ENCODE results near the gene KRT33B.
"Not testable (repeated sequence)": the region's sequence is repeated elsewhere in the genome, so short reads cannot be mapped to it uniquely, and the experiment has no call there.

The KRT33B gene

GRCh38 chr17:41396996-41397660 lies 27.5 kb upstream of the KRT33B start, which contains the start of gene KRT31:
TSS of gene KRT31 (minus strand) at chr17:41397608. CDS start at chr17:41397539, 69 bp downstream.
- H3K4me1 Mint-ChIP-seq: no peaks in the 10 kb centered on the region
- peaks cover 57% of the 10 kb centered on the region for H3K27me3 Mint-ChIP-seq
- no peaks in the 10 kb centered on the region for H3K36me3 Mint-ChIP-seq
- H3K27ac Mint-ChIP-seq: no peak within 1 kb of the TSS
- no peak within 1 kb of the TSS for H3K4me3 Mint-ChIP-seq
- ATAC-seq: no peak
- no peaks in the 10 kb centered on the region for H3K9me3 Mint-ChIP-seq

DNA sequence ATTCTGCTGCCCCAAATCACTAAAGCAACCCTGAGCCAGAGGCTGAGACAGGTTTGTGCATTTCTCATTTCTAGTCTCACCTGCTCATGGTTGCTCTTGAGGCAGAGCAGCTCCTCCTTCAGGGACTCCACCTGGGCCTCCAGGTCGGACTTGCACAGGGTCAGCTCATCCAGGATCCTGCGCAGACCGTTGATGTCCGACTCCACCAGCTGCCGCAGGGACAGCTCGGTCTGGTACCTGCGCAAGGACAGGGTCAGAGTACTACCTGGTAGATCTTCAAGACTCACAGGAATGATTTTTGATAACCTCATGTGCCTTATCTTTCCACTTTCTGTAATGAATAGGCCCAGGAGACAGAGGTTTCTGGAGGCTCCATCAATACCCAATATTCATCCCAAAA lies 26.7 kb upstream of the KRT33B start:
- H3K27me3 Mint-ChIP-seq: peaks cover 60% of the 10 kb centered on the region
- H3K4me1 Mint-ChIP-seq: no peaks in the 10 kb centered on the region
- ATAC-seq: no peak
- H3K9me3 Mint-ChIP-seq: no peaks in the 10 kb centered on the region
- no peaks in the 10 kb centered on the region for H3K36me3 Mint-ChIP-seq
- H3K27ac Mint-ChIP-seq: no peak overlapping the region
- H3K4me3 Mint-ChIP-seq: no peak overlapping the region

DNA sequence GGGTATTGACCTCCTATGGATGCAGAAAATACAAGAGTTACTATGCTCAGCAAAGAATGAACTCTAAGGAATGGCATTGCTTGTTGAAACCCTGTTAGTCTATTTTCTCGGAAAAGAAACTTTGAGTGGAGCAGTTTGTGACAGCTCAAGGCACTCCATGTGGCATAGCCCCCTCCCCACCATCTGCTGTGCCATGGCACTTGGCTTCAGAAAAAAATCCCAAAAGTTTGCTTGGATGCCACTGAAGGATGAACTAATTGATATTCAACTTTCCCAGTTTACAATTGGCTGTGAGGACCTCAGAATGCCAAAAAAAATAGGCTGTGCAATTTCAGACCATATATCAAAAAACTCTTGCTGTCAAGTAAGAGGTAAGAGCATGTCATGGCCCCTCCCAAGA lies 26.0 kb upstream of the KRT33B start:
- ATAC-seq: no peak
- peaks cover 55% of the 10 kb centered on the region for H3K27me3 Mint-ChIP-seq
- no peak overlapping the region for H3K4me3 Mint-ChIP-seq
- H3K27ac Mint-ChIP-seq: no peak overlapping the region
- no peaks in the 10 kb centered on the region for H3K36me3 Mint-ChIP-seq
- no peaks in the 10 kb centered on the region for H3K9me3 Mint-ChIP-seq
- no peaks in the 10 kb centered on the region for H3K4me1 Mint-ChIP-seq

- ATAC-seq, H3K36me3 Mint-ChIP-seq, H3K9me3 Mint-ChIP-seq, H3K4me3 Mint-ChIP-seq, H3K4me1 Mint-ChIP-seq, H3K27ac Mint-ChIP-seq: not testable (repeated sequence)
- H3K27me3 Mint-ChIP-seq: peaks cover 55% of the 10 kb centered on the region
Measured at GRCh38 chr17:41395044-41395443, 25.4 kb upstream of the KRT33B start.

DNA sequence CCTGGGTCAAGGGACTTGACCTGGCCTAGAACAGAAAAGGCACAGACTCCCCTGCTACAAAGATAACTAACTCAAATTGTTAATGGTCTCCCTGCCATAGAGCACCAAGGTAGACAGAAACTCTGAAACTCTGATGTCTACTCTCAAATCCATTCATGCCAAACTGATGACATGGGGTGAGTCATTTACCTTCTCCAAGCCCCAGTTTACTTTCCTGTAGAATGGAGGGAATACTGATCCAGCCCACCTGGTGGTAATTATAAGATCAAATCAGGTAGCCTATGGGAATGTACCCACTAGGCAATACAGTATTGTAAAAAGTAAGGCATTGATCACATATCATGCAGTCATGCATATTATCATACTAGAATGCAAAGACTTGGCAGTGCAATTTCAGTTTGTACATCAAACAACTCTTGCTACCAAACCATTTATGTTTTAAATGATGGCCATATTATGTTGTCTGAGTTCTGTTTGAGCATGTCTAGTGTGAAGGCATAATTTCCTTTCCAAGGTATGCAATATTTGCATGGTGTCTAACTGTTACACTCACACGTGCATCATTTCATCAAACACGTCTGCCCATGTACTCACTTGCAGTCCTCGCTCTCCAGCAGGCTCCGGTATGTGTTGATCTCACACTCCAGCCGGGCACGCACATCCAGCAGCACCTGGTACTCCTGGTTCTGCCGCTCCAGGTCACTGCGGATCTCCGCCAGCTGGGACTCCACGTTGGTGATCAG lies 24.8 kb upstream of the KRT33B start:
- Mint-ChIP-seq H3K4me3 (no peak overlapping the region), H3K9me3 (no peaks in the 10 kb centered on the region), H3K36me3 (no peaks in the 10 kb centered on the region), H3K27me3 (peaks cover 55% of the 10 kb centered on the region), H3K4me1 (no peaks in the 10 kb centered on the region), H3K27ac (no peak overlapping the region)
- no peak for ATAC-seq

GRCh38 chr17:41393826-41394225 lies 24.2 kb upstream of the KRT33B start:
- H3K27me3 Mint-ChIP-seq: peaks cover 55% of the 10 kb centered on the region
- no peaks in the 10 kb centered on the region for H3K9me3 Mint-ChIP-seq
- no peak overlapping the region for H3K4me3 Mint-ChIP-seq
- no peak overlapping the region for H3K27ac Mint-ChIP-seq
- H3K4me1 Mint-ChIP-seq: no peaks in the 10 kb centered on the region
- no peak for ATAC-seq
- H3K36me3 Mint-ChIP-seq: no peaks in the 10 kb centered on the region

GRCh38 chr17:41393294-41393693 lies 23.7 kb upstream of the KRT33B start:
- H3K27ac Mint-ChIP-seq: no peak overlapping the region
- H3K36me3 Mint-ChIP-seq: no peaks in the 10 kb centered on the region
- no peak overlapping the region for H3K4me3 Mint-ChIP-seq
- no peaks in the 10 kb centered on the region for H3K4me1 Mint-ChIP-seq
- H3K27me3 Mint-ChIP-seq: peaks cover 54% of the 10 kb centered on the region
- no peaks in the 10 kb centered on the region for H3K9me3 Mint-ChIP-seq
- no peak for ATAC-seq

- H3K4me3 Mint-ChIP-seq: no peak overlapping the region
- no peaks in the 10 kb centered on the region for H3K4me1 Mint-ChIP-seq
- H3K27ac Mint-ChIP-seq: no peak overlapping the region
- H3K27me3 Mint-ChIP-seq: peaks cover 46% of the 10 kb centered on the region
- H3K36me3 Mint-ChIP-seq: no peaks in the 10 kb centered on the region
- ATAC-seq: no peak
- H3K9me3 Mint-ChIP-seq: peaks cover 2% of the 10 kb centered on the region
Measured at GRCh38 chr17:41392278-41392677, 22.7 kb upstream of the KRT33B start.

DNA sequence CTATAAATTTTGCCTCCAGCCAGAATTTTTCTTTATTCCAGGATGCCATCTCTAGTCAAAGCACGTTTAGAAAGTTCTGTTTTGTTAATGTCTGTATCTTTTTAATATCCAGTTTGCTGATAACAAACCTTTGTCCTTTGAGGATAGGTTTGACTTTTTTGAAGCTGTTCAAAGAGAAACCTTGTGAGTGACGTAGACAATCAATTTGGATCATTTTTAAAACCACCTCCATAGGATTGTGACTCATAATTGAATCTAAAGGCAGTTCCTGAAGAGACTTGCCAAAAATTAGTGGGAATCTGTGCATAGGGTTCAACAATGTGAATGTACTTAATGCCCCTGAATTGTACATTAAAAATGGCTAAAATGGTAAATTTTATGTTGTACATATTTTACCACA lies 21.9 kb upstream of the KRT33B start:
- no peaks in the 10 kb centered on the region for H3K4me1 Mint-ChIP-seq
- no peak for ATAC-seq
- H3K27me3 Mint-ChIP-seq: peaks cover 46% of the 10 kb centered on the region
- peaks cover 3% of the 10 kb centered on the region for H3K36me3 Mint-ChIP-seq
- no peak overlapping the region for H3K27ac Mint-ChIP-seq
- peaks cover 5% of the 10 kb centered on the region for H3K9me3 Mint-ChIP-seq
- H3K4me3 Mint-ChIP-seq: no peak overlapping the region

GRCh38 chr17:41390411-41390938 lies 20.9 kb upstream of the KRT33B start:
- H3K27me3 Mint-ChIP-seq: peaks cover 48% of the 10 kb centered on the region
- no peak overlapping the region for H3K4me3 Mint-ChIP-seq
- peaks cover 9% of the 10 kb centered on the region for H3K9me3 Mint-ChIP-seq
- peaks cover 6% of the 10 kb centered on the region for H3K36me3 Mint-ChIP-seq
- no peaks in the 10 kb centered on the region for H3K4me1 Mint-ChIP-seq
- no peak overlapping the region for H3K27ac Mint-ChIP-seq
- no peak for ATAC-seq

GRCh38 chr17:41387670-41388069 lies 18.1 kb upstream of the KRT33B start:
- no peak for ATAC-seq
- H3K9me3 Mint-ChIP-seq: peaks cover 12% of the 10 kb centered on the region
- H3K4me3 Mint-ChIP-seq: no peak overlapping the region
- H3K4me1 Mint-ChIP-seq: no peaks in the 10 kb centered on the region
- H3K27me3 Mint-ChIP-seq: peaks cover 56% of the 10 kb centered on the region
- H3K36me3 Mint-ChIP-seq: peaks cover 6% of the 10 kb centered on the region
- no peak overlapping the region for H3K27ac Mint-ChIP-seq

- H3K36me3 Mint-ChIP-seq: peaks cover 6% of the 10 kb centered on the region
Measured at GRCh38 chr17:41386227-41386626, 16.6 kb upstream of the KRT33B start.

GRCh38 chr17:41383690-41384089 lies 14.1 kb upstream of the KRT33B start:
- H3K27ac Mint-ChIP-seq: no peak overlapping the region
- peaks cover 12% of the 10 kb centered on the region for H3K9me3 Mint-ChIP-seq
- H3K4me3 Mint-ChIP-seq: no peak overlapping the region
- H3K27me3 Mint-ChIP-seq: peaks cover 46% of the 10 kb centered on the region
- H3K4me1 Mint-ChIP-seq: no peaks in the 10 kb centered on the region
- no peak for ATAC-seq
- peaks cover 6% of the 10 kb centered on the region for H3K36me3 Mint-ChIP-seq

More at GRCh38 chr17:41386227-41386626, 16.6 kb upstream of the KRT33B start:
- ATAC-seq: no peak
- Mint-ChIP-seq H3K9me3 (peaks cover 12% of the 10 kb centered on the region), H3K27me3 (peaks cover 54% of the 10 kb centered on the region), H3K27ac (no peak overlapping the region), H3K4me1 (no peaks in the 10 kb centered on the region), H3K4me3 (no peak overlapping the region)

- Mint-ChIP-seq H3K36me3 (peaks cover 6% of the 10 kb centered on the region), H3K27ac (no peak overlapping the region), H3K4me3 (no peak overlapping the region), H3K4me1 (no peaks in the 10 kb centered on the region), H3K9me3 (peaks cover 9% of the 10 kb centered on the region), H3K27me3 (peaks cover 46% of the 10 kb centered on the region)
- no peak for ATAC-seq
Measured at GRCh38 chr17:41382394-41382793, 12.8 kb upstream of the KRT33B start.

DNA sequence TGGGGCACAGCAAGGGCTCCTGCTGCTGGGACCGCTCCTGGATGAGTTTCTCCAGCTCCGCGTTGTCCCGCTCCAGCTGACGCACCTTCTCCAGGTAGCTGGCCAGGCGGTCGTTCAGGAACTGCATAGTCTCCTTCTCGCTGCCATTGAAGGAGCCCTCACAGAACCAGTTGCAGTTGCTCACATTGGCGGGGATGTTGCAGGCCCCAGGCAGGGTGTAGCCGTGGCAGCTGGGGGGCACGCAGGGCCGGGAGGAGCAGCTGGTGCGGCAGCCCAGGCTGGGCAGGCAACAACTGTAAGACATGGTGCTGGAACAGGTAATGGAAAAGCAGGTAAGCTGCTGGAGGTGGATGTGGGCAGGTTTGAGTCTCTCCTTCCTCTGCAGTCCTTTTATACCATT lies 12.3 kb upstream of the KRT33B start, which contains the start of gene KRT34:
Gene KRT34, minus strand, starts transcription at position 364 of the 400 bp plus-strand sequence. Its CDS starts 60 bp downstream, at position 304.
- not testable (repeated sequence) for H3K4me1 Mint-ChIP-seq

DNA sequence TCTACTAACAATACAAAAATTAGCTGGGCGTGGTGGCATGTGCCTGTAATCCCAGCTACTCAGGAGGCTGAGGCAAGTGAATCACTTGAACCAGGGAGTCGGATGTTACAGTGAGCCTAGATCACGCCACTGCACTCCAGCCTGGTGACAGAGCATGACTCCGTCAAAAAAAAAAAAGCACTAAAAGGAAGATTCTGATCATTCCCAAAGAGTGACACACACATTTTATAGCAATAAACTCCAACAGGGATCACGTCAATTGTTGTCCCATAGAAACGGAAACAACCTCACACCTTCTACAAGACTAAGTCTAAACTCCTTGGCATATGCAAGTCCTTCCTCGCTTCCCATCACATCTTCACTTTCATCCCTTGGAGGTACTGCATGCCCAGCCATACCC lies 10.5 kb upstream of the KRT33B start:
- not testable (repeated sequence) for H3K4me1 Mint-ChIP-seq, H3K36me3 Mint-ChIP-seq, H3K9me3 Mint-ChIP-seq, ATAC-seq, H3K4me3 Mint-ChIP-seq, H3K27ac Mint-ChIP-seq
- peaks cover 41% of the 10 kb centered on the region for H3K27me3 Mint-ChIP-seq

More for the DNA sequence above, 12.3 kb upstream of the KRT33B start, which contains the start of gene KRT34:
- not testable (repeated sequence) for H3K4me3 Mint-ChIP-seq, H3K27ac Mint-ChIP-seq, ATAC-seq, H3K9me3 Mint-ChIP-seq, H3K36me3 Mint-ChIP-seq
- peaks cover 46% of the 10 kb centered on the region for H3K27me3 Mint-ChIP-seq

Data from stimulated activated memory B cell treated with anti-CD40 and anti-IgM and Interleukin-4, amounts not matched to agents 10 μg/mL and 1 μg/mL and 100 μg/mL, for 72 hours (primary cell).